NOMO-1 treated with DMSO at 0.1 percent for 48 hours (cell line): ENCODE data around the gene FRMD1.

Experiments used
- DNase-seq: peaks from one replicate; lab custom pipeline; 2025; ENCODE audit not compliant: unreplicated experiment; lab: John Stamatoyannopoulos, UW

The FRMD1 gene

DNA sequence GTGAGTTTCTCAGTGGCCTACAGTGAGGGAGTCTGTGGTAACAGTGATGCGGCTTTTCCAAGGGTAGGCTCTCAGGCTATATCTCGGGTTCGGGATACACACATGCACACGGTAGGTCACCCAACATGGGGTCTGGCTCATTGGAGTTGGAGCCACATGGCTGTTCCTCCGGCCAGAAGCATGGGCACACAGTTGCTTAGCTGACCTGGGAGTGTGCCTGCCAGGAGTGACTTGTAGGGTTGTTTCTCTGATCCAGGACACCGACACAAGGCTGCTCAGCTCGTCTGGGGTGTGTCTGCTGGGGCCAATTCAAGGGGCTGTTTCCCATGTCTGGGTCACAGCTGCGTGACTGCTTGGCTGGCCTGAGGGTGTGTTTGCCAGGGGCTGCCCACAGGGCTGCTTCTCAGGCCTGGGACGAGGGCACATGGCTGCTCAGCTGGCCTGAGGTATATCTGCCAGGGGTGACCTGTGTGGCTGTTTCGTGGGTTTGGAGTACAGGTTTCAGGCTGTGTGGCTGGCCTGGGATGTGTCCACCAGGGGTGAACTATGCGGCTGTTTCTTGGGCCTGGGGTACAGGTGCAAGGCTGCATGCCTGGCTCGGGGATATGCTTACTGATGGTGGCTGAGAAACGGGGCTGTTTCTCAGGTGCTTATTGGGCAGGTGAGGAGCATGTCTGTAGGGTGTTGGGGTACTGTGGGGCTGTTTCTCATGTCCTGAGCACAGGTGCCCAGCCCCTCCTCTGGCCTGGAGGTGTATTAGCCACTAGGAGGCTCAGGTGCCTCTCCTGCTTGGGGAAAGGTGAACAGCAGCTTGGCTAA lies 66.4 kb downstream of the FRMD1 start:
- DNase-seq: no peak

DNA sequence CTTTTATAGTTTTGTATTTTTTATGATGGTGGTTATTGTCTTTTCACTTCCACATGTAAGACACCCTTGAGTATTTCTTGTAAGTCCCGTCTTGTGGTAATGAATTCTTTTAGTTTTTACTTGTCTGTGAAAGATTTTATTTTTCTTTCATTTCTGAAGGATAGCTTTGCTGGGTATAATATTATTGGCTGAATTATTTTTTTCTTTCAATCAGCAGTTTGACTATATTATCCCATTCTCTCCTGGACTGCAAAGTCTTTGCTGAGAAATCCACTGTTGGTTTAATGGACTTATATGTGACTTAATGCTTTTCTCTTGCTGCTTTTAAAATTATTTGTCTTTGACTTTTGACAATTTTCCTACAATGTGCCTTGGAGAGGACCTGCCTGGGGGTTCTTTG lies 67.7 kb downstream of the FRMD1 start:
- DNase-seq: no peak

DNA sequence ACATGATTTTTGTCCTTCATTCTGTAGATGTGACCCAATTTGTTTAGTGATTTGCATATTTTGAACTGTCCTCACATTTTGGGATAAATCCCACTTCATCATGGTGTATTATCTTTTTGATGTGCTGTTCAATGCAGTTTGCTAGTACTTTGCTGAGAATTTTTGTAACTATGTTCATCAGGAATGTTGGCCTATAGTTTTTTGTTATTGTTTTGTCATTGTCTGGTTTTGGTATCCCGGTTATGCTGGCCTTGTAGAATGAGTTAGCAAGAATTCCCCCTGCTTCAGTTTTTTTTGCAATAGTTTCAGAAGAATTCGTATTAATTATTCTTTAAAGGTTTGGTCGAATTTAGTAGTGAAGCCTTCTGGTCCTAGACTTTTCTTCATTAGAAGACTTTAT lies 69.7 kb downstream of the FRMD1 start:
- no peak for DNase-seq

DNA sequence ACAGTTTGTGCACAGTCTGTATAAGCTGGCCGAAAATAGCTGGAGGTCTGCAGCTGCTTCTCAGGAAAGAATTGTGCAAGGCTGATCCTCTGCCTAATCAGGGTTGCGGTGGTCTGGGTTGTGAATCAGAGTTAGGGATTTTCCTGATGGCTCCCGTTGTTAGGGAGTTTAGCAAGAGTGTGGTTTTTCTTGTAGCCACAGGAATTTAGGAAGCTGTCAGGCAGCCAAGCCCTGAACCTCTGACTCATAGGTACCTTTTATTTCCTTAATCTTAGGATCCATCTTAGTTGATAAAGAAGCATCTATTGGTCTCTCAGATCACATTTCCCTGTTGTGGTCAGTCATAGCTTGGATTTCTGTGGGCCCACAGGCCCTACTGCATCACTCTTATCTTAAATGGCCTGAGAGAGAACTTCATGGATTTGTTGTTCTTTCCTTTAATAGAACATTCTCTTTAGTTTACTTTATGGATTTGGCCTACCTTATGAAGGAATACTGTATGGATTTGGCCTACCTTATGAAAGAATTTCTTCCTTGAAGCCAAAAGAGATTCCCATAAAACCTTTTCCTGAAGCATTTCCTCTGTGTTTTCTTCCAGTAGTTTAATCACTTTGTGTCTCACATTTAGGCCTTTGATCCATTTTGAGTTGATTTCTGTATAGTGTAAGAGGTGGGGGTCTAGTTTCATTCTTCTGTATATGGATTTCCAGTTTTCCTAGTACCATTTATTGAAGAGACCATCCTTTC lies 71.2 kb downstream of the FRMD1 start:
- peak; percentile 44 for DNase-seq

DNA sequence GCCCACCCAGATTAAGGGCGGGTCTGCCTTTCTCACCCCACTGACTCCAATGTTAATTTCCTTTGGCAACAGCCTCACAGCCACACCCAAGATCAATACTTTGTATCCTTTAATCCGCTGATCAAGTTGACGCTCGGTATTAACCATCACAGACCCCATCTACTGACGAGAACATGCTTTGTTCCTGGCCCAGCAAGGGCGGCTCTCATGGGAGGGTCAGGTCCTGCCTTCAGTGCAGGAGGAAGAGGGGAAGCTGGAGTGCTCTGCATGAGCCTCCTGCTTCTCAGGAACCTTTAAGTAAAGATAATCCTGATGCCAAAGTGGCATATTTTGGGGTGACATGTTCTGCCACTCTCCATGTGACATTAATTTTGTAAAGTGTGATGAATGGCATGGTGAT lies 73.2 kb downstream of the FRMD1 start:
- DNase-seq: no peak

DNA sequence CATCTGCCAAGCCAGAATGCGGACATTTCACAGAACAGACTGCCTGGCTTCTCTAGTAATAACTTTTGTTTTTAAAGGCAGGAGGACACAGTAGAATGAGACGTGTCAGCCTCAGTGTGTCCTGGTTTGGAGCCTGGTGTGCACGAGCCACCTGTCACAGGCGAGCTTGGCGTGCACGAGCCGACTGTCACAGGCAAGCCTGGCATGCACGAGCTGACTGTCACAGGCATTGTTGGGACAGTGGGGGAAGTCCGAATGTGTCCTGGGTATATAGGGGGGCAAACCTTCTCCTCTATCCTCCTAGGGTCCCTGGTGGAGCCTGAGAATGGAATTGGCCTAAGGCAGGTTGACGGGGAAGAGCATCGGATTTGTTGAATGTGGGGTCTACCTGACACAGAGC lies 74.1 kb downstream of the FRMD1 start:
- DNase-seq: no peak

DNA sequence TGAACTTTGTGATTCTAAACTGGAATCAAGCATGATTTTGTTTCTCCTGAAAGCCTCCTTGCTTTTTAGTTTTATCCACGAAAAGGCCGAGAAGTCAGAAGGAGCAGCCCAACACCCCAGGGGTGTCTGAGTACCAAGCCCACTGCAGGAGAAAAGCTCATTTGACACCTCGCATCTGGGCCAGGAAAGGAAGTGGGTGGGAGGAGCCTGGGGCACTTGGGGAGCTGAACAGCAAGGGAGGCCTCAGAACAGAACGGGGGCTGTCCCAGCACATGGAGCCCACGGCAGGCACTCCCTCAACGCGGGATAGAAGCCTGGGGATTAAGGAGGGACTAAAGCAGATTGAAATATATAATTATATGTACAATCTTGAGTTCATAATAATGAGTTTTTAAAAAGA lies 75.0 kb downstream of the FRMD1 start:
- DNase-seq: no peak
